Left renal cortex interstitium (tissue), 4 donors: ENCODE results near the gene CD46. TPM values are rescaled to one million over a fixed set of nuclear protein-coding genes. Genes with fewer than 3 reads are reported as not detected.
"Not testable (repeated sequence)": the region's sequence is repeated elsewhere in the genome, so short reads cannot be mapped to it uniquely, and the experiment has no call there.

Source experiments
- DNase-seq, 4 donors: peaks; one replicate each; pipeline ENCODE4 v3.0.0-alpha.2; 2013; ENCODE audit warnings: low read depth in 4 of 4, low spot score in 2 of 4, missing footprints in 1 of 4
- polyA plus RNA-seq, 4 donors: library from polyadenylated mRNA; unstranded; fragments of 120-200 nt; gene quantifications; one replicate each; pipeline ENCODE4 v1.2.1, GENCODE V29; 2013; ENCODE audit not compliant: insufficient read length in 4 of 4

The CD46 gene
- polyA plus RNA-seq, 4 donors, result 285 to 383 (median 318) TPM

- no peak for DNase-seq
Measured at GRCh38 chr1:207750631-207751305, 1.1 kb upstream of the CD46 start.

DNA sequence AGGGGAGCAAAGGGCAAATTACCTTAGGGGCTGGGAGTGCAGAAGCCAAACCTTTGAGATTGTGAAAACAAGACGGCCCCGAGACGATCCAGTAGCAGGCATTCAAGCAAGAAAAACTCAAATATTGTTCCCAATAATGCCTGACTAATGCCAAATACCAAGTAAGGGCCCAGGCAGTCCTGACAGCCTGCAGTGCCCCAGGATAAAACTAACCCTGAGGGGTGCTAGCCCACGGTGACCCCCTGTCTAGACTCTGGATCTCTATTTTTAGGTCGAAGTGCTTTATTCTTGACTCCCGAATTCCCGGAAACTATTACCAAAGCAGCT lies 428 bp upstream of the CD46 start:
- DNase-seq, result not testable (repeated sequence)

DNA sequence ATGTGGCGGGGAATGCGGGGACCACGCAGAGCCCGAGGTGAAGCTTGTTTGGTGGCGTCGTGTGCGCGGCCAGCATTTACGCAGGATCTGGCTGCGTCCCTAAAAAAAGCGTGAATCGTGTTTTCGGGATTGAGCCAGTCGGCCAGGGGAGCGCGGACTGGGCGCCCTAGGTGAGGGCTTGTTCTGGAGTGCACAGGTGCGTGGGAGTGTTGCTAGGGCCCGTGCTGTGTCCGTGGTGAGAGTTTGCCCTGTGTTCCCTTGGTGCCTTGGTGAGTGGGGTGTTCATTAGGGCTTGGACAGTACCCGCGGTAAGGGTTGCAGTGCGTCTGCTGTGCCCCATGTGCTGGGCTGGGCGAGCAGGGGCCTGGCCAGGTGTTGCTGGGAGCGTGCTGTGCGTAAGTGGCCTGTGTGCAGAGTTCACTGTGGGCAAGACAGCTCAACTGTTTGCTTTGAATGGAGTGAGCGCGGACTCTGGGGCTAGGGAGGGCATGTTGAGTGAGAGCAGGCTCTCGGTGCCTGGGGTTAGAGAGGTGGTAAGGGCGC lies 673 bp downstream of the CD46 start:
- DNase-seq, result peak in 1 of 4 donors; percentile 14

DNA sequence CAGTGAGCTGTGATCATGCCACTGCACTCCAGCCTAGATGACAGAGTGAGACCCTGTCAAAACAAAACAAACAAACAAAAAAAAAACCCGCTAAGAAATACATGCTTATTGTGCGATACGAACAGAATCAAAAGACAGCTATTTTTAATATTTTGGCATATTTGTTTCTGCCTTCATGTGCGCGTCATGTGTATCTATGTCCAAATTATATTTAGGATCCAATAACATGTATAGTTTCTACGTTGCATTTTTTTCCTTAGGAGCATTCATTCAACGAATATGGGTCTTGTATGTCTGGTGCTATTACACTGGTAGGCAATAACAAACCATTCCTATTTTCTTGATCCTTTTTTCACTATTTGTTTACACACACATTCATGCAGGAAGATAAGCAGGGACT lies 1.8 kb downstream of the CD46 start:
- no peak for DNase-seq

DNA sequence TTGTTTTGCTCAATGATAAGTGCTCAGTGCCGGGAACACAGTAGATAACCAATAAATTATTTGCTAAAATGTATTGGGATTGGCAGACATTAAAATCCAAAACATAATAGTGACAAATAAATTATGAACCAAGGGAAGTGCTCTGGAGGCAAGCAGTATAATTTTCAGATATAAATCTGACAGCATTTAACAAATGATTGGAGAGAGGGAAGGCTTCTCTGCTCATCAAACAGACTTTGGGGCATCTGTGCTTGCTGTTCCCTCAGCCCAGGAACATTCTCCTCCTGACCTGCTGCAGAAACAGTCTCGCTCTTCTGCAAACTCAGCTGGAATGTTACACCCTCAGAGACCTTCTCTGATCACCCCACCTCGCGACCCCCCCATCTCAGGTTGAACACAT lies 2.2 kb downstream of the CD46 start:
- no peak for DNase-seq

GRCh38 chr1:207754974-207755700 lies 3.3 kb downstream of the CD46 start:
- DNase-seq, result no peak

DNA sequence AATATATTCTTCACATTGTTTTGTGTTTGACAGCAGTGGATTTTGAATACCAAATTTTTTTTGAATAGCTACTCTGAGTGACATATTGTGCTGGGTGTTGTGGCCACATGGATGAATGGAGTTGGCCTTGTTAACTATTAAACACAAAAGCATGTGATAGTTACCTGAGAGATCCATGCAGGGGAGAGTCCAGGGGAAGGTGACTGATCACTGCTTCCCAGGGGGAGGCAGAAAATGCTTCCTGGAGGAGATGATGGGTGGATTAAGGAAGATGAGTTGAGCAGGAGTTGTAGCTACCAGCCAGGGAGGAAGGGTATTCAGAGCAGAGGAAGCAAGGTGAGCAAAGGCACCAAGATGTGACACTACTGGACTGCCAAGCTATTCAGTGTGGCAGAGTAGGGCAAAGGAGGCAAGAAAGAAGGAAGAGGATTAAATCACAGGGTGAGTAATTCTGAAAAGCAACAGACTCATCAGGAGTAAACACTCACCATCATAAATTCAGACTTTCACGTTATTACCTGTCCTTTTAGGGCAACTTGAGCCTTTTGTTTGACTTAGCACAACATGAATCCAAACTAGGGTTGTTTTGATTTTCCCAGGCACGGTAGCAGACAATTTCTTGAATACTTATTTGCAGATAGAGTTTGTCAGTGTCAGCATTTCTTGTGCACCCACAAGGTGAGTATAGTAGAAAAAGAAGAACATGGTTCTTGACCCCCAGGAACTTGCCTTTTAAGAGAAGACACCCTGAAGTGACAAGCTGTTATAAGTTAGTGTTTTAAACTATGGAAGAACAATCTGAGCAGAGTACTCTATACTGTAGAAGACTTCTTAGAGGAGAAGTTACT lies 4.2 kb downstream of the CD46 start:
- DNase-seq, result no peak

DNA sequence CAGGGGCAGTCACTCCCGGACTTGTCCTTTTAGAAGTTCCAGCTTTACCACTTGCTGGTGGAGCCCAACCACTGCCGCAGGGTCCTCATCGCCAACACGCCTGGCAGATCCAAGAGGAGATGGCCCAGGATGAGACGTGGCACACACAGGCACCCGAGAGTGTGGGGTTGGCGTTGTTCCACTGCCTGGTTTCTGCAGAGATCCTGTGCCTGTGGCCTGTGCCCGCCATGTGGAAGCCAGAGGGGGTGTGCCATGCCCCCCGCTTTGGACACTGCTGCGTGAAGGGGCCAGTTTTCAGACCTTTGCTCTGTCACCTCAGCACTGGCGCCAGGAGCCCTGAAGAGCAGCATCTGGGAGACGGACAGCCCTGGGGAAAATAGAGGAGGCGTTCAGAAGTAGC lies 10.8 kb downstream of the CD46 start:
- no peak for DNase-seq

- DNase-seq, result no peak
Measured at GRCh38 chr1:207763091-207763490, 11.2 kb downstream of the CD46 start.

- no peak for DNase-seq
Measured at GRCh38 chr1:207763972-207764371, 12.1 kb downstream of the CD46 start.

- DNase-seq, result no peak
Measured at GRCh38 chr1:207766569-207766968, 14.7 kb downstream of the CD46 start.

- not testable (repeated sequence) for DNase-seq
Measured at GRCh38 chr1:207770514-207770913, 18.7 kb downstream of the CD46 start.

DNA sequence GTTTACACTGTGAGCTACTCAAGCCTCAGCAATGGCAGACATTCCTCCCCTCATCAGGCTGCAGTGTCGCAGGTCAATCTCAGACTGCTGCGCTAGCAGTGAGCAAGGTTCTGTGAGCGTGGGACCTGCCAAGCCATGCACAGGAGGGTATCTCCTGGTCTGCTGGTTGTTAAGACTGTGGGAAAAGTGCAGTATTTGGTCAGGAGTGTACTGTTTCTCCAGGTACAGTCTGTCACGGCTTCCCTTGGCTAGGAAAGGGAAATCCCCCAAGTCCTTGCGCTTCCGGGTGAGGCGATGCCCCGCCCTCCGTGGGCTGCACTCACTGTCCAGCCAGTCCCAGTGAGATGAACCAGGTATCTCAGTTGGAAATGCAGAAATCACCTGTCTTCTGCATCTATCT lies 24.2 kb downstream of the CD46 start:
- DNase-seq, result not testable (repeated sequence)

DNA sequence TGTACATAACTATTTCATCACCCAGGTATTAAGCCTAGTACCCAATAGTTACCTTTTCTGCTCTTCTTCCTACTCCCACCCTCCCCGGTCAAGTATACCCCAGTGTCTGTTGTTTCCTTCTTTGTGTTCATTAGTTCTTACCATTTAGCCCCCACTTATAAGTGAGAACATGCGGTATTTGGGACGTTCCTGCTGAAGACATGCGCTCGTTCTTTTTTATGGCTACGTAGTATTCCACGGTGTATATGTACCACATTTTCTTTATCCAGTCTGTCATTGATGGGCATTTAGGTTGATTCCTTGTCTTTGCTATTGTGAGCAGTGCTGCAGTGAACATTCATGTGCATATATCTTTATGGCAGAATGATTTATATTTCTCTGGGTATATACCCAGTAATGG lies 25.6 kb downstream of the CD46 start:
- not testable (repeated sequence) for DNase-seq

- DNase-seq, result no peak
Measured at GRCh38 chr1:207779008-207779407, 27.2 kb downstream of the CD46 start.

GRCh38 chr1:207781312-207781711 lies 29.5 kb downstream of the CD46 start:
- no peak for DNase-seq

- no peak for DNase-seq
Measured at GRCh38 chr1:207787776-207788175, 35.9 kb downstream of the CD46 start.

GRCh38 chr1:207789386-207789785 lies 37.5 kb downstream of the CD46 start:
- DNase-seq, result no peak

- no peak for DNase-seq
Measured at GRCh38 chr1:207789792-207790787, 38.2 kb downstream of the CD46 start.

GRCh38 chr1:207791290-207791689 lies 39.4 kb downstream of the CD46 start:
- no peak for DNase-seq
